Skeletal muscle tissue (tissue), 4 donors: Measurements from ENCODE around the gene CAB39. TPM values are rescaled to one million over a fixed set of nuclear protein-coding genes. Genes with fewer than 3 reads are reported as not detected.
A peak's percentile ranks its signal among the peaks of the same experiment; 100 is the strongest.

Source experiments
- H3K27ac ChIP-seq: one replicate; pipeline ENCODE4 v1.7.0; 2013; ENCODE audit warnings: mild to moderate bottlenecking, low read depth, low read length, inconsistent platforms
- H3K27me3 ChIP-seq, 3 donors: one replicate each; pipeline ENCODE4 v1.7.0; 2013; ENCODE audit warnings: low read length in 3 of 3; ENCODE audit not compliant: control insufficient read depth in 3 of 3, insufficient read depth in 3 of 3
- H3K36me3 ChIP-seq, 3 donors: one replicate each; pipeline ENCODE4 v1.7.0; 2013; ENCODE audit warnings: low read length in 3 of 3; ENCODE audit not compliant: control insufficient read depth in 3 of 3, insufficient read depth in 3 of 3
- H3K4me1 ChIP-seq, 3 donors: one replicate each; pipeline ENCODE4 v1.7.0; 2013; ENCODE audit warnings: low read length in 3 of 3, mild to moderate bottlenecking in 3 of 3; ENCODE audit not compliant: control insufficient read depth in 3 of 3, insufficient read depth in 3 of 3
- H3K4me3 ChIP-seq, 3 donors: one replicate each; pipeline ENCODE4 v1.7.0; 2013; ENCODE audit warnings: low read length in 3 of 3
- H3K9ac ChIP-seq, 3 donors: one replicate each; pipeline ENCODE4 v1.7.0; 2013; ENCODE audit warnings: low read length in 3 of 3, mild to moderate bottlenecking in 3 of 3, moderate library complexity in 2 of 3, low read depth in 1 of 3
- H3K9me3 ChIP-seq, 3 donors: one replicate each; pipeline ENCODE4 v1.7.0; 2013; ENCODE audit warnings: low read length in 3 of 3; ENCODE audit not compliant: control insufficient read depth in 3 of 3
- total RNA-seq: library from RNA; depleted of rRNA; stranded (reverse); fragments of >200 nt; gene quantifications from one replicate; pipeline ENCODE4 v1.2.3, GENCODE V29; 2014
- donor health status: Osteomylitis.

CAB39 gene
- total RNA-seq, 1 donor from 2014 or later = 60.5 TPM

GRCh38 chr2:230805353-230806017 lies 92.8 kb downstream of the CAB39 start:
- Histone ChIP-seq H3K27ac (no peak overlapping the region), H3K4me1 (peaks cover 0 to 3% (median 0%) of the 10 kb centered on the region in 3 donors), H3K9ac (no peak overlapping the region), H3K27me3 (no peaks in the 10 kb centered on the region), H3K4me3 (no peak overlapping the region), H3K9me3 (no peaks in the 10 kb centered on the region), H3K36me3 (peaks cover 6 to 24% (median 9%) of the 10 kb centered on the region in 3 donors)

- Histone ChIP-seq H3K27me3 (no peaks in the 10 kb centered on the region), H3K9me3 (no peaks in the 10 kb centered on the region), H3K36me3 (peaks cover 8 to 26% (median 14%) of the 10 kb centered on the region in 3 donors), H3K4me1 (peaks cover 6 to 18% (median 11%) of the 10 kb centered on the region in 3 donors), H3K4me3 (no peak overlapping the region), H3K9ac (no peak overlapping the region), H3K27ac (no peak overlapping the region)
Measured at GRCh38 chr2:230807729-230808128, 95.1 kb downstream of the CAB39 start.

GRCh38 chr2:230809015-230809414 lies 96.4 kb downstream of the CAB39 start:
- no peak overlapping the region for H3K4me3 ChIP-seq
- H3K4me1 ChIP-seq = peaks cover 6 to 18% (median 11%) of the 10 kb centered on the region in 3 donors
- no peaks in the 10 kb centered on the region for H3K9me3 ChIP-seq
- no peaks in the 10 kb centered on the region for H3K27me3 ChIP-seq
- H3K9ac ChIP-seq = no peak overlapping the region
- H3K27ac ChIP-seq = no peak overlapping the region
- peaks cover 9 to 31% (median 14%) of the 10 kb centered on the region in 3 donors for H3K36me3 ChIP-seq

- H3K4me3 ChIP-seq = no peak overlapping the region
- no peaks in the 10 kb centered on the region for H3K9me3 ChIP-seq
- peaks cover 6 to 18% (median 11%) of the 10 kb centered on the region in 3 donors for H3K4me1 ChIP-seq
- H3K27ac ChIP-seq = no peak overlapping the region
- H3K27me3 ChIP-seq = no peaks in the 10 kb centered on the region
- peaks cover 13 to 38% (median 17%) of the 10 kb centered on the region in 3 donors for H3K36me3 ChIP-seq
- H3K9ac ChIP-seq = no peak overlapping the region
Measured at GRCh38 chr2:230809677-230810251, 97.1 kb downstream of the CAB39 start.

DNA sequence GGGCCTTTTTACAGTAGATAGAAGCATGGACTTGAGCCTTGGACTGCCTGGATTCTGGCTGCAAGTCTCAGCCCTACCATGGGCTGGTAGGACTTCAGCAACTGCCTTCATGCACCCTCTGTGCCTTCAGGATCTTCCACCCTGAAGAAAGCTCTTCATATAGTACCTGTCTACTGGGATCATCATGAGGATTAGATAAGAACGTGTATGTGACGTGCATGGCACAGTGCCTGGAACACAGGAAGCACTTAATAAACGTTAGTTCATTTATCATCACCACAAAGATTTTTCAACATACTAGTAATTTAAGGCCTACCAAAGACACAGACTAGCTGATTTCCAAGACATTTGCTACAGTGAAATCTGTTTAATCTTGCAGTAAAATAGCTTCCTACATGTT lies 98.9 kb downstream of the CAB39 start:
- H3K4me3 ChIP-seq = no peak overlapping the region

DNA sequence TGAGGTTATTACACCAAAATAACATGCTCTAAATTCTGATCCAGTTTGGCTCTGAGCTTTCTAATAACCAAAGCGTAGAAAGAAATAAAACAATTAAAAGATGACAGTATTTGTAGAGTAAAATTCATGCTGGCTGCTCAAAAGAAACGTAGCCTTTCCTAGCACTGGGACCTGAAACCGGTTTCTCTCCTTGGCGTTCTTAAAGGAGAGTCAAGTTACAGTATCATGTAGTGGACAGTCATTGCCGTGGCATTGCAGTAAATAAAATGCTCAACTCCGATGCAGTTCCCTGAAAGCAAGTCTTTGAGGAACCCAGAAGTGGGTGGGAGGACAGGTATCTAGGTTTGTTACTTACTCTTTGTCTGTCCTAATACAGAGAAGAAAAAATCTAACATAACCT lies 99.4 kb downstream of the CAB39 start:
- Histone ChIP-seq H3K4me1 (peaks cover 10 to 18% (median 11%) of the 10 kb centered on the region in 3 donors), H3K36me3 (peaks cover 17 to 41% (median 20%) of the 10 kb centered on the region in 3 donors), H3K9ac (peak overlapping the region in 1 of 3 donors; percentile 44), H3K27me3 (no peaks in the 10 kb centered on the region), H3K27ac (no peak overlapping the region), H3K9me3 (no peaks in the 10 kb centered on the region), H3K4me3 (no peak overlapping the region)

More for the DNA sequence above, 98.9 kb downstream of the CAB39 start:
- Histone ChIP-seq H3K27me3 (no peaks in the 10 kb centered on the region), H3K9ac (peak overlapping the region in 1 of 3 donors; percentile 44), H3K27ac (no peak overlapping the region), H3K36me3 (peaks cover 17 to 41% (median 20%) of the 10 kb centered on the region in 3 donors), H3K9me3 (no peaks in the 10 kb centered on the region), H3K4me1 (peaks cover 7 to 16% (median 11%) of the 10 kb centered on the region in 3 donors)

DNA sequence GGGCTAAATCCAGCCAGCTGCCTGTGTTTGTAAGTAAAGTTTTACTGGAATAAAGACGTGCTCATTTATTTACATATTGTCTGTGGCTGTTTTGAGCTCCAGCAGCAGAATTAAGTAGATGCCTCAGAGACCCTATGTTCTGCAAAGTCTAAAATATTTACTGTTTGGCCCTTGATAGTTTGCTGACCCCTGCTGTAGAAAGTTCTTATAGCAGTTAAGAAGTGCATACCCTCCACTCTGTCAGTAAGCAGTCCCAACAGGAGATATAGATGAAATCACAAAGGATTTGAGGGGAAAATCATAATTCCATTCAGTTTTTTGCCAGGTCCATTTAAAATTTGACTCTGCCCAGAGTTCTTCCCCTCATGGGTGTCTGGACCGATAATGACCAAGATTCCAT lies 102.0 kb downstream of the CAB39 start:
- peaks cover 28 to 47% (median 35%) of the 10 kb centered on the region in 3 donors for H3K36me3 ChIP-seq
- peaks cover 10 to 18% (median 11%) of the 10 kb centered on the region in 3 donors for H3K4me1 ChIP-seq
- no peaks in the 10 kb centered on the region for H3K9me3 ChIP-seq
- H3K27ac ChIP-seq = no peak overlapping the region
- H3K4me3 ChIP-seq = no peak overlapping the region
- H3K27me3 ChIP-seq = no peaks in the 10 kb centered on the region
- H3K9ac ChIP-seq = no peak overlapping the region

- H3K9me3 ChIP-seq = no peaks in the 10 kb centered on the region
- H3K4me3 ChIP-seq = no peak overlapping the region
- no peak overlapping the region for H3K9ac ChIP-seq
- no peak overlapping the region for H3K27ac ChIP-seq
- H3K4me1 ChIP-seq = peaks cover 10 to 18% (median 11%) of the 10 kb centered on the region in 3 donors
- H3K27me3 ChIP-seq = no peaks in the 10 kb centered on the region
- H3K36me3 ChIP-seq = peaks cover 28 to 47% (median 36%) of the 10 kb centered on the region in 3 donors
Measured at GRCh38 chr2:230815088-230815487, 102.4 kb downstream of the CAB39 start.

- Histone ChIP-seq H3K36me3 (peaks cover 22 to 37% (median 23%) of the 10 kb centered on the region in 3 donors), H3K4me1 (peaks cover 4 to 13% (median 10%) of the 10 kb centered on the region in 3 donors), H3K27ac (no peak overlapping the region), H3K27me3 (no peaks in the 10 kb centered on the region), H3K9me3 (no peaks in the 10 kb centered on the region), H3K4me3 (no peak overlapping the region), H3K9ac (no peak overlapping the region)
Measured at GRCh38 chr2:230816735-230817134, 104.1 kb downstream of the CAB39 start.

GRCh38 chr2:230819433-230819832 lies 106.8 kb downstream of the CAB39 start:
- no peak overlapping the region for H3K4me3 ChIP-seq
- no peak overlapping the region for H3K9ac ChIP-seq
- H3K9me3 ChIP-seq = no peaks in the 10 kb centered on the region
- H3K4me1 ChIP-seq = peaks cover 11 to 23% (median 12%) of the 10 kb centered on the region in 3 donors
- peaks cover 18 to 33% (median 23%) of the 10 kb centered on the region in 3 donors for H3K36me3 ChIP-seq
- no peaks in the 10 kb centered on the region for H3K27me3 ChIP-seq
- no peak overlapping the region for H3K27ac ChIP-seq
